D341Med (cell line): ENCODE results near the gene TMEM163.
"Not testable (repeated sequence)": the region's sequence is repeated elsewhere in the genome, so short reads cannot be mapped to it uniquely, and the experiment has no call there.

Experiments
- DNase-seq: peaks from one replicate; pipeline ENCODE4 v3.0.0; 2012; ENCODE audit warnings: low spot score

The TMEM163 gene

GRCh38 chr2:134718817-134719814 is at the start of gene TMEM163:
TSS of gene TMEM163 (minus strand) at chr2:134719000.
- DNase-seq, result peak; percentile 75

GRCh38 chr2:134766583-134766982 is 47.8 kb upstream of the TMEM163 start:
- no peak for DNase-seq

- no peak for DNase-seq
Measured at GRCh38 chr2:134765987-134766386, 47.2 kb upstream of the TMEM163 start.

- DNase-seq, result no peak
Measured at GRCh38 chr2:134764164-134764563, 45.4 kb upstream of the TMEM163 start.

- no peak for DNase-seq
Measured at GRCh38 chr2:134763164-134763710, 44.4 kb upstream of the TMEM163 start.

GRCh38 chr2:134762508-134762907 is 43.7 kb upstream of the TMEM163 start:
- no peak for DNase-seq

GRCh38 chr2:134760385-134760784 is 41.6 kb upstream of the TMEM163 start:
- no peak for DNase-seq

GRCh38 chr2:134758633-134759032 is 39.8 kb upstream of the TMEM163 start:
- DNase-seq, result no peak

- not testable (repeated sequence) for DNase-seq
Measured at GRCh38 chr2:134751981-134752380, 33.2 kb upstream of the TMEM163 start.

- DNase-seq, result no peak
Measured at GRCh38 chr2:134745546-134745945, 26.7 kb upstream of the TMEM163 start.

- no peak for DNase-seq
Measured at GRCh38 chr2:134745023-134745422, 26.2 kb upstream of the TMEM163 start.

- DNase-seq, result no peak
Measured at GRCh38 chr2:134739879-134740301, 21.1 kb upstream of the TMEM163 start.

- DNase-seq, result no peak
Measured at GRCh38 chr2:134739236-134739878, 20.6 kb upstream of the TMEM163 start.

- no peak for DNase-seq
Measured at GRCh38 chr2:134738141-134738870, 19.5 kb upstream of the TMEM163 start.

GRCh38 chr2:134737671-134738070 is 18.9 kb upstream of the TMEM163 start:
- no peak for DNase-seq

- no peak for DNase-seq
Measured at GRCh38 chr2:134736167-134736880, 17.5 kb upstream of the TMEM163 start.

- no peak for DNase-seq
Measured at GRCh38 chr2:134728163-134728562, 9.4 kb upstream of the TMEM163 start.

GRCh38 chr2:134727385-134727784 is 8.6 kb upstream of the TMEM163 start:
- no peak for DNase-seq

- DNase-seq, result no peak
Measured at GRCh38 chr2:134726645-134727044, 7.8 kb upstream of the TMEM163 start.

GRCh38 chr2:134725876-134726275 is 7.1 kb upstream of the TMEM163 start:
- DNase-seq, result no peak

- no peak for DNase-seq
Measured at GRCh38 chr2:134724341-134724740, 5.5 kb upstream of the TMEM163 start.
